ENCODE data around the gene ATXN10. TPM values are rescaled to one million over a fixed set of nuclear protein-coding genes. Genes with fewer than 3 reads are reported as not detected.
A peak's percentile ranks its signal among the peaks of the same experiment; 100 is the strongest.

Gene ATXN10
- total and polyA plus RNA-seq, 11 donors, result 55.0 to 192 (median 149) TPM

- H3K4me3 ChIP-seq, result peak overlapping the region; percentile 72 to 95 (median 86)
- ATAC-seq (peak in 2 of 4 donors; percentile 12 to 15), DNase-seq (peak in 2 of 5 donors; percentile 31 to 78)
- TF ChIP-seq POLR2A (IDR thresholded peaks at IDR 0.05) (no peak), CTCF (IDR thresholded peaks at IDR 0.05) (no peak)
- H3K27ac ChIP-seq, result peak overlapping the region in 11 of 12 donors; percentile 83 to 92 (median 87)
- H3K4me1 ChIP-seq, result peaks cover 0 to 37% (median 25%) of the 10 kb centered on the region in 12 donors
- H3K27me3 ChIP-seq, result no peaks in the 10 kb centered on the region
- intact Hi-C loops (cut with DNase I), result no loop called here
- peaks cover 0 to 2% (median 0%) of the 10 kb centered on the region in 9 donors for H3K36me3 ChIP-seq
- WGBS, 4 donors, result 7 to 10% (median 9%) methylated on average over 30 to 32 of the region's 32 CpGs
- H3K9me3 ChIP-seq, result peaks cover 0 to 2% (median 0%) of the 10 kb centered on the region in 12 donors
These were observed 452 bp upstream of the ATXN10 start for GRCh38 chr22:45670981-45671782.

- ATAC-seq, result peak in 3 of 4 donors; percentile 20 to 28 (median 28)
- TF ChIP-seq POLR2A (IDR thresholded peaks at IDR 0.05) (no peak), CTCF (IDR thresholded peaks at IDR 0.05) (no peak)
- Histone ChIP-seq H3K4me1 (peaks cover 0 to 43% (median 30%) of the 10 kb centered on the region in 12 donors), H3K27me3 (no peaks in the 10 kb centered on the region), H3K9me3 (no peaks in the 10 kb centered on the region), H3K36me3 (peaks cover 0 to 9% (median 3%) of the 10 kb centered on the region in 9 donors), H3K4me3 (peak overlapping the region; percentile 72 to 95 (median 86)), H3K27ac (peak overlapping the region in 11 of 12 donors; percentile 83 to 92 (median 87))
- intact Hi-C loops (cut with DNase I), result no loop called here
- DNase-seq, result peak in 1 of 5 donors; percentile 33
- 18 to 25% (median 19%) methylated on average over 9 to 14 of the region's 14 CpGs for WGBS, 4 donors
These were observed 1.2 kb downstream of the ATXN10 start for GRCh38 chr22:45672564-45673481.

GRCh38 chr22:45673482-45674175, 2.0 kb downstream of the ATXN10 start:
- H3K36me3 ChIP-seq, result peaks cover 0 to 9% (median 3%) of the 10 kb centered on the region in 9 donors
- 72 to 76% (median 73%) methylated on average over 10 of the region's 10 CpGs for WGBS, 4 donors
- no peak for TF ChIP-seq POLR2A (IDR thresholded peaks at IDR 0.05)
- TF ChIP-seq CTCF (IDR thresholded peaks at IDR 0.05), result no peak
- peak overlapping the region in 3 of 12 donors; percentile 87 to 95 (median 87) for H3K4me3 ChIP-seq
- no peaks in the 10 kb centered on the region for H3K27me3 ChIP-seq
- H3K4me1 ChIP-seq, result peaks cover 0 to 50% (median 30%) of the 10 kb centered on the region in 12 donors
- DNase-seq, result no peak
- no peak for ATAC-seq
- H3K27ac ChIP-seq, result no peak overlapping the region
- H3K9me3 ChIP-seq, result no peaks in the 10 kb centered on the region
- intact Hi-C loops (cut with DNase I), result no loop called here
